Trophoblast cell (in vitro differentiated cells and primary cell): ENCODE results near the gene TICAM2.

Source experiments
- DNase-seq, 2 donors: peaks; one replicate each; pipeline ENCODE4 v3.0.0-alpha.2; 2016
- H2AFZ ChIP-seq: 2 replicates; pipeline ENCODE4 v1.6.1; 2013; ENCODE audit warnings: low read length, moderate library complexity, mild to moderate bottlenecking; ENCODE audit not compliant: insufficient read depth, poor library complexity
- H2AK5ac ChIP-seq: 2 replicates; pipeline ENCODE4 v1.6.1; 2013; ENCODE audit warnings: mild to moderate bottlenecking, low read length
- H2BK120ac ChIP-seq: 2 replicates; pipeline ENCODE4 v1.6.1; 2013; ENCODE audit warnings: low read length, mild to moderate bottlenecking, moderate library complexity; ENCODE audit not compliant: insufficient read depth, poor library complexity
- H2BK12ac ChIP-seq: 2 replicates; pipeline ENCODE4 v1.6.1; 2013; ENCODE audit warnings: mild to moderate bottlenecking, low read length, moderate library complexity
- H2BK5ac ChIP-seq: 2 replicates; pipeline ENCODE4 v1.6.1; 2013; ENCODE audit warnings: low read length, low read depth, moderate library complexity, mild to moderate bottlenecking; ENCODE audit not compliant: poor library complexity
- H3K14ac ChIP-seq: 2 replicates; pipeline ENCODE4 v1.6.1; 2013; ENCODE audit warnings: mild to moderate bottlenecking, low read length
- H3K18ac ChIP-seq: 2 replicates; pipeline ENCODE4 v1.6.1; 2013; ENCODE audit warnings: mild to moderate bottlenecking, low read length
- H3K23ac ChIP-seq: 2 replicates; pipeline ENCODE4 v1.6.1; 2013; ENCODE audit warnings: low read length
- H3K27ac ChIP-seq: 2 replicates; pipeline ENCODE4 v1.5.1; 2013; ENCODE audit warnings: low read depth, mild to moderate bottlenecking, inconsistent platforms, low read length, moderate library complexity
- H3K27me3 ChIP-seq: 2 replicates; pipeline ENCODE4 v1.6.1; 2013; ENCODE audit warnings: inconsistent platforms, mild to moderate bottlenecking, low read length, moderate library complexity; ENCODE audit not compliant: insufficient read depth
- H3K36me3 ChIP-seq, 2 experiments: 1 replicate in 1 of 2; 2 replicates in 1 of 2; pipeline ENCODE4 v1.6.1; 2013; ENCODE audit warnings: low read length in 2 of 2, mild to moderate bottlenecking in 2 of 2, moderate library complexity in 1 of 2; ENCODE audit not compliant: insufficient read depth in 2 of 2, control insufficient read depth in 1 of 2
- H3K4ac ChIP-seq: 2 replicates; pipeline ENCODE4 v1.6.1; 2013; ENCODE audit warnings: low read depth, mild to moderate bottlenecking, low read length, moderate library complexity
- H3K4me1 ChIP-seq, 2 experiments: 1 replicate in 1 of 2; 2 replicates in 1 of 2; pipeline ENCODE4 v1.6.1; 2013; ENCODE audit warnings: low read length in 2 of 2, mild to moderate bottlenecking in 2 of 2, moderate library complexity in 1 of 2; ENCODE audit not compliant: insufficient read depth in 2 of 2, control insufficient read depth in 1 of 2
- H3K4me2 ChIP-seq: 2 replicates; pipeline ENCODE4 v1.6.1; 2013; ENCODE audit warnings: inconsistent platforms, mild to moderate bottlenecking, low read length, moderate library complexity
- H3K4me3 ChIP-seq: 2 replicates; pipeline ENCODE4 v1.5.1; 2013; ENCODE audit warnings: mild to moderate bottlenecking, low read depth, low read length, inconsistent platforms
- H3K79me1 ChIP-seq: one replicate; pipeline ENCODE4 v1.6.1; 2013; ENCODE audit warnings: low read length
- H3K79me2 ChIP-seq: 2 replicates; pipeline ENCODE4 v1.6.1; 2013; ENCODE audit warnings: low read length, mild to moderate bottlenecking; ENCODE audit not compliant: control insufficient read depth, insufficient read depth, poor library complexity
- H3K9ac ChIP-seq: 2 replicates; pipeline ENCODE4 v1.6.1; 2013; ENCODE audit warnings: mild to moderate bottlenecking, low read length
- H3K9me3 ChIP-seq: 2 replicates; pipeline ENCODE4 v1.6.1; 2013; ENCODE audit warnings: low read depth, mild to moderate bottlenecking, control low read depth, inconsistent platforms, low read length; ENCODE audit not compliant: insufficient read depth
- H4K12ac ChIP-seq: 2 replicates; pipeline ENCODE4 v1.6.1; 2013; ENCODE audit warnings: low read depth, mild to moderate bottlenecking, low read length, moderate library complexity
- H4K8ac ChIP-seq: 2 replicates; pipeline ENCODE4 v1.6.1; 2013; ENCODE audit warnings: low read depth, mild to moderate bottlenecking, low read length, moderate library complexity
- H4K91ac ChIP-seq: one replicate; pipeline ENCODE4 v1.6.1; 2013; ENCODE audit warnings: low read depth, mild to moderate bottlenecking, low read length, moderate library complexity
- WGBS: extraction: QIAGEN DNeasy Blood & Tissue Kit; methylation state at CpG from one replicate; pipeline ENCODE4 v1.1.7; 2013; ENCODE audit warnings: missing lambda C conversion rate; ENCODE audit not compliant: insufficient read length, insufficient coverage; ENCODE audit errors: extremely low coverage; 5-methylcytosine and 5-hydroxymethylcytosine counted together

Gene TICAM2

GRCh38 chr5:115579216-115579615, 23.1 kb downstream of the TICAM2 start:
- H2BK120ac ChIP-seq = no peak overlapping the region
- no peak overlapping the region for H3K4me2 ChIP-seq
- H3K79me1 ChIP-seq = no peaks in the 10 kb centered on the region
- H2BK5ac ChIP-seq = no peak overlapping the region
- no peak overlapping the region for H2AFZ ChIP-seq
- no peak overlapping the region for H4K91ac ChIP-seq
- no peaks in the 10 kb centered on the region for H3K9me3 ChIP-seq
- no peak overlapping the region for H3K14ac ChIP-seq
- H3K36me3 ChIP-seq = no peaks in the 10 kb centered on the region
- no peak overlapping the region for H3K4me3 ChIP-seq
- no peak for DNase-seq
- no peaks in the 10 kb centered on the region for H3K79me2 ChIP-seq
- H3K18ac ChIP-seq = no peak overlapping the region
- no peak overlapping the region for H3K4ac ChIP-seq
- no peak overlapping the region for H3K27ac ChIP-seq
- no peaks in the 10 kb centered on the region for H3K27me3 ChIP-seq
- H3K9ac ChIP-seq = no peak overlapping the region
- WGBS = no CpG with 5 or more reads among the region's 3 CpGs
- no peak overlapping the region for H2BK12ac ChIP-seq
- no peak overlapping the region for H3K23ac ChIP-seq
- no peak overlapping the region for H4K12ac ChIP-seq
- no peak overlapping the region for H2AK5ac ChIP-seq
- no peak overlapping the region for H4K8ac ChIP-seq
- no peaks in the 10 kb centered on the region for H3K4me1 ChIP-seq

GRCh38 chr5:115578657-115579056, 23.6 kb downstream of the TICAM2 start:
- H4K12ac ChIP-seq = no peak overlapping the region
- no peaks in the 10 kb centered on the region for H3K27me3 ChIP-seq
- H3K4me1 ChIP-seq = no peaks in the 10 kb centered on the region
- H2AFZ ChIP-seq = no peak overlapping the region
- H3K27ac ChIP-seq = no peak overlapping the region
- H2AK5ac ChIP-seq = no peak overlapping the region
- H3K18ac ChIP-seq = no peak overlapping the region
- H3K79me2 ChIP-seq = no peaks in the 10 kb centered on the region
- H3K9me3 ChIP-seq = no peaks in the 10 kb centered on the region
- H2BK12ac ChIP-seq = no peak overlapping the region
- no peak overlapping the region for H4K91ac ChIP-seq
- no peak overlapping the region for H2BK5ac ChIP-seq
- H3K4me3 ChIP-seq = no peak overlapping the region
- H3K23ac ChIP-seq = no peak overlapping the region
- no peak overlapping the region for H3K4ac ChIP-seq
- H3K36me3 ChIP-seq = no peaks in the 10 kb centered on the region
- no peak for DNase-seq
- no CpG with 5 or more reads among the region's 3 CpGs for WGBS
- H3K79me1 ChIP-seq = no peaks in the 10 kb centered on the region
- no peak overlapping the region for H2BK120ac ChIP-seq
- H3K4me2 ChIP-seq = no peak overlapping the region
- H4K8ac ChIP-seq = no peak overlapping the region
- H3K9ac ChIP-seq = no peak overlapping the region
- no peak overlapping the region for H3K14ac ChIP-seq

- no peak overlapping the region for H3K9ac ChIP-seq
- H3K36me3 ChIP-seq = no peaks in the 10 kb centered on the region
- H3K9me3 ChIP-seq = no peaks in the 10 kb centered on the region
- no peak overlapping the region for H4K12ac ChIP-seq
- no peak overlapping the region for H4K8ac ChIP-seq
- H3K27ac ChIP-seq = no peak overlapping the region
- H4K91ac ChIP-seq = no peak overlapping the region
- H3K4ac ChIP-seq = no peak overlapping the region
- no peak overlapping the region for H3K4me3 ChIP-seq
- H3K79me1 ChIP-seq = no peaks in the 10 kb centered on the region
- no peak overlapping the region for H3K18ac ChIP-seq
- no peak overlapping the region for H2BK5ac ChIP-seq
- no peak for DNase-seq
- H3K4me1 ChIP-seq = no peaks in the 10 kb centered on the region
- H2BK120ac ChIP-seq = no peak overlapping the region
- H2AFZ ChIP-seq = no peak overlapping the region
- no peak overlapping the region for H2BK12ac ChIP-seq
- H3K27me3 ChIP-seq = no peaks in the 10 kb centered on the region
- H3K14ac ChIP-seq = no peak overlapping the region
- H3K79me2 ChIP-seq = no peaks in the 10 kb centered on the region
- H3K4me2 ChIP-seq = no peak overlapping the region
- H2AK5ac ChIP-seq = no peak overlapping the region
- H3K23ac ChIP-seq = no peak overlapping the region
- WGBS = no CpG with 5 or more reads among the region's 6 CpGs
Observed at GRCh38 chr5:115577741-115578140, 24.5 kb downstream of the TICAM2 start.

- Histone ChIP-seq H3K4me2 (no peak overlapping the region), H3K9ac (no peak overlapping the region), H3K9me3 (no peaks in the 10 kb centered on the region), H3K27ac (no peak overlapping the region), H4K91ac (no peak overlapping the region), H4K8ac (no peak overlapping the region), H4K12ac (no peak overlapping the region), H3K79me1 (no peaks in the 10 kb centered on the region), H2BK5ac (no peak overlapping the region), H3K4ac (no peak overlapping the region), H3K14ac (no peak overlapping the region), H3K18ac (no peak overlapping the region), H3K36me3 (no peaks in the 10 kb centered on the region), H3K79me2 (no peaks in the 10 kb centered on the region), H3K4me3 (no peak overlapping the region), H2AK5ac (no peak overlapping the region), H3K4me1 (no peaks in the 10 kb centered on the region), H3K23ac (no peak overlapping the region), H3K27me3 (no peaks in the 10 kb centered on the region), H2BK120ac (no peak overlapping the region), H2BK12ac (no peak overlapping the region), H2AFZ (no peak overlapping the region)
- no CpG with 5 or more reads among the region's 2 CpGs for WGBS
- no peak for DNase-seq
Observed at GRCh38 chr5:115577329-115577728, 24.9 kb downstream of the TICAM2 start.
